Fibroblast of lung (primary cell): ENCODE results near the gene HDAC4. TPM values are rescaled to one million over a fixed set of nuclear protein-coding genes. Genes with fewer than 3 reads are reported as not detected.

Source experiments
- DNase-seq, 2 donors: peaks; one replicate each; pipeline versions ENCODE4 v3.0.0 to v3.0.0-alpha.2; 2010; ENCODE audit warnings: low read depth in 2 of 2
- H2AFZ ChIP-seq: 2 replicates; pipeline ENCODE4 v1.5.1; 2012; ENCODE audit warnings: low read length, control low read depth, inconsistent platforms
- H3K27ac ChIP-seq: 2 replicates; pipeline ENCODE4 v1.5.1; 2011; ENCODE audit warnings: low read length, control low read depth; ENCODE audit not compliant: insufficient read depth
- H3K27me3 ChIP-seq: 2 replicates; pipeline ENCODE4 v1.5.1; 2011; ENCODE audit warnings: mild to moderate bottlenecking, low read length; ENCODE audit not compliant: control insufficient read depth, insufficient read depth
- H3K36me3 ChIP-seq: 2 replicates; pipeline ENCODE4 v1.5.1; 2011; ENCODE audit warnings: low read length; ENCODE audit not compliant: control insufficient read depth, insufficient read depth
- H3K4me1 ChIP-seq: 2 replicates; pipeline ENCODE4 v1.5.1; 2011; ENCODE audit warnings: low read length; ENCODE audit not compliant: control insufficient read depth, insufficient read depth; ENCODE audit errors: extremely low read depth
- H3K4me2 ChIP-seq: 2 replicates; pipeline ENCODE4 v1.5.1; 2011; ENCODE audit warnings: low read length, control low read depth; ENCODE audit not compliant: insufficient read depth; ENCODE audit errors: extremely low read depth
- H3K4me3 ChIP-seq, 4 experiments: fragments of 200-600 bp in 1 of 4; sonication (generic) in 1 of 4; replicated peaks in 1 of 4; 2 replicates each; pipeline ENCODE4 v1.5.1; 2011 to 2016; ENCODE audit warnings: low read length in 4 of 4, low read depth in 3 of 4, mild to moderate bottlenecking in 3 of 4, control low read depth in 2 of 4, inconsistent platforms in 1 of 4, mixed read lengths in 1 of 4; ENCODE audit not compliant: insufficient read depth in 1 of 4; ENCODE audit errors: control extremely low read depth in 1 of 4
- H3K79me2 ChIP-seq: 2 replicates; pipeline ENCODE4 v1.5.1; 2012; ENCODE audit warnings: mild to moderate bottlenecking, low read length, inconsistent platforms; ENCODE audit not compliant: control insufficient read depth, insufficient read depth
- H3K9ac ChIP-seq: 2 replicates; pipeline ENCODE4 v1.5.1; 2011; ENCODE audit warnings: mild to moderate bottlenecking, low read length, control low read depth; ENCODE audit not compliant: insufficient read depth
- H3K9me3 ChIP-seq: 2 replicates; pipeline ENCODE4 v1.5.1; 2012; ENCODE audit warnings: low read depth, low read length; ENCODE audit not compliant: control insufficient read depth, insufficient read depth
- H4K20me1 ChIP-seq: 2 replicates; pipeline ENCODE4 v1.5.1; 2011; ENCODE audit warnings: low read length; ENCODE audit not compliant: control insufficient read depth, insufficient read depth; ENCODE audit errors: extremely low read depth
- EZH2 ChIP-seq: IDR thresholded peaks from 2 replicates; pipeline ENCODE4 v1.5.1; 2012; ENCODE audit warnings: low read length, control low read depth, mild to moderate bottlenecking; ENCODE audit errors: missing control alignments
- polyA plus RNA-seq, 2 donors: library from polyadenylated mRNA; depleted of rRNA in 1 of 2; stranded (reverse) in 1 of 2; unstranded in 1 of 2; fragments of >200 nt; gene quantifications; 2 replicates each; pipeline ENCODE4 v1.2.1, GENCODE V29; 2011 to 2012; ENCODE audit warnings: missing spikeins in 1 of 2
- total RNA-seq: library from RNA; depleted of rRNA; stranded (reverse); fragments of >200 nt; gene quantifications from 2 replicates; pipeline ENCODE4 v1.2.1, GENCODE V29; 2014
- TF ChIP-seq, protein P1 (sequence below), 2 donors: IDR thresholded peaks in 1 of 2; conservative IDR thresholded peaks in 1 of 2; 1 replicate in 1 of 2; 2 replicates in 1 of 2; pipeline ENCODE4 v1.5.1; 2011 to 2012; ENCODE audit warnings: low read length in 2 of 2, control low read depth in 1 of 2, inconsistent platforms in 1 of 2, low read depth in 1 of 2, mild to moderate bottlenecking in 1 of 2

Gene HDAC4
- total and polyA plus RNA-seq, 2 donors (not counting 1 experiment from before 2014, with no cell fraction given), result 7.4 to 19.8 TPM

DNA sequence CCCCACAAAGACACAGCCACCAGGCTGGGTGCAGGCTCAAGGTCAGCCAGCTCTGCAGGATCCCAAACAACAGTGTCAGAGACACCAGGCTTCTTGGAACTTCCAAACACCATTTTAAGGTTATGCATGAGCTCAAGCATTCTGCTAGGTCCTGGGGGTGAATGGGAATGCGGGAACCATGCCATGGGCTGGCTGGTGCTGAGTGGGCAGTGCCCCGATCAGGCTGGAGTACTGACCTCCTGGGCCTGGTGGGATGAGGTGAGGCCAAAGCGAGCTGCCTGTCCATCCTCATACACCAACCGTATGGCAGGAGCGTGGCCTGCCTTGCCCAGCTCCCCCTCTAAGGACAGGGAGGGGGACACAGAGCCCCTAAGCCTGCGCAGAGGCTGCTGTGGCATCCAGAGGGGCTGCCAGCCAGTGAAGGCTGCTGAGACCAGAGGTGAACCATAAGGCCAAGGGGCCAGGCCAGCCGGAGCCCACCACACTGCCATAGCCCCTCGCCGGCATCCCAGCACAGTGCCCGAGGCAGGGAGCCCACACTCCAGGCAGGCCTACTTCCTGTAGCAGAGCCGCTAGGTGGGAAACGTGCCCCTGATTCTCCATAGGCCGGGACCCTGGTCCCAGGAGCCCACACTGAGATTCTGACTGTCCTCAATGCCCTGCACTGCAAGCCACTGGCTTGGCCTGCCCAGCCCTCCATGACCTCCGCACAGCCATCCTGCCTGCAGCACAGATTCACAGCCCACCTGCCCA is 135.0 kb downstream of the HDAC4 start:
- Histone ChIP-seq H3K9me3 (no peaks in the 10 kb centered on the region), H3K4me3 (no peak overlapping the region), H3K27ac (peak overlapping the region; percentile 77), H3K4me1 (peaks cover 29% of the 10 kb centered on the region), H2AFZ (no peak overlapping the region), H3K4me2 (peak overlapping the region; percentile 9), H3K79me2 (peaks cover 11% of the 10 kb centered on the region), H3K9ac (no peak overlapping the region), H3K36me3 (no peaks in the 10 kb centered on the region), H3K27me3 (no peaks in the 10 kb centered on the region), H4K20me1 (no peaks in the 10 kb centered on the region)
- no peak for DNase-seq
- TF ChIP-seq EZH2, result no peak
- TF ChIP-seq, protein P1, sequence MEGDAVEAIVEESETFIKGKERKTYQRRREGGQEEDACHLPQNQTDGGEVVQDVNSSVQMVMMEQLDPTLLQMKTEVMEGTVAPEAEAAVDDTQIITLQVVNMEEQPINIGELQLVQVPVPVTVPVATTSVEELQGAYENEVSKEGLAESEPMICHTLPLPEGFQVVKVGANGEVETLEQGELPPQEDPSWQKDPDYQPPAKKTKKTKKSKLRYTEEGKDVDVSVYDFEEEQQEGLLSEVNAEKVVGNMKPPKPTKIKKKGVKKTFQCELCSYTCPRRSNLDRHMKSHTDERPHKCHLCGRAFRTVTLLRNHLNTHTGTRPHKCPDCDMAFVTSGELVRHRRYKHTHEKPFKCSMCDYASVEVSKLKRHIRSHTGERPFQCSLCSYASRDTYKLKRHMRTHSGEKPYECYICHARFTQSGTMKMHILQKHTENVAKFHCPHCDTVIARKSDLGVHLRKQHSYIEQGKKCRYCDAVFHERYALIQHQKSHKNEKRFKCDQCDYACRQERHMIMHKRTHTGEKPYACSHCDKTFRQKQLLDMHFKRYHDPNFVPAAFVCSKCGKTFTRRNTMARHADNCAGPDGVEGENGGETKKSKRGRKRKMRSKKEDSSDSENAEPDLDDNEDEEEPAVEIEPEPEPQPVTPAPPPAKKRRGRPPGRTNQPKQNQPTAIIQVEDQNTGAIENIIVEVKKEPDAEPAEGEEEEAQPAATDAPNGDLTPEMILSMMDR (conservative IDR thresholded peaks at IDR 0.05 in 1 of 2, IDR thresholded peaks at IDR 0.05 in 1 of 2; ENCODE audit: low read depth in 1 of 2, low read length in 2 of 2), result no peak

DNA sequence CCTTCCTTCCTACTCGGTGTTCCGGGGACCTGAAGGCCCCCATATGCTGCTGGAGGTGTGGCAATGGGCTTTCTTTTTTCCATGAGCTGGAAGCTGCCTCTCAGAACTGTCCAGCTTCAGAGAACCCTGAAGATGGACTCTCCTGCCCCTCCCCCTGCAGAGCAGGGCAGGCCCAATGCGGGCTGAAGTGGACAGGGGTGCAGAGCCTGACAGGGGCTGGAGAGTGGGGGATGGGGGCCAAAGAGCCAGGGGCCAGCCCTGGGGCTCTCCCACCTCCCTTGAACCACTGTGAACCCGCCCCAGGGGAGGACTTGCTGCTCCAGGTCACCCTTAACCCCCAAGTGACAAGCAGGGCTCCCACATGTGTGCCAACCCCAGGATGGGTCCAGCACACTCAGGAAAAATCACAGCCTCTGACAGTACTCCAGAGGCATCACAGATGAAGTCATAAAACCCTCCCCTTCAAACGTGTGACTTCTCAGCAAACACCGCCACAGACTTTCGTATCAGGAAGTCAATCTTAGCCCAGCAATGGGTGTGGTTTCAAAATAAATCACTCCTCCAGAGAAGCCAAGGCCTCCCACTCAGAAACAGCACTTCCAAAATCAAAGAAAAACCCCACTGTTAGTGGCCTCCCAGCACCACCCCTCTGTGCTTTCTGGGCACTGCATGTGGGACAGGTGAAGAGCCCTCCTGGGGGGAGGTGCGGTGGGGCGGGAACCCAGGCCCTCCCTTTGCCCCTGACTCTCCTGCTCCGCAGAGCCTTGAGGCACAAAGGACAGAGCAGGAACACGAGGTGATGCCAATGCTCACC is 135.8 kb downstream of the HDAC4 start:
- H3K36me3 ChIP-seq, result no peaks in the 10 kb centered on the region
- H2AFZ ChIP-seq, result no peak overlapping the region
- H3K79me2 ChIP-seq, result peaks cover 11% of the 10 kb centered on the region
- no peak for TF ChIP-seq EZH2
- TF ChIP-seq, protein P1 (conservative IDR thresholded peaks at IDR 0.05 in 1 of 2, IDR thresholded peaks at IDR 0.05 in 1 of 2; ENCODE audit: low read depth in 1 of 2, low read length in 2 of 2), result no peak
- no peaks in the 10 kb centered on the region for H3K27me3 ChIP-seq
- peak overlapping the region; percentile 66 for H3K4me2 ChIP-seq
- H3K4me1 ChIP-seq, result peaks cover 29% of the 10 kb centered on the region
- no peaks in the 10 kb centered on the region for H4K20me1 ChIP-seq
- H3K4me3 ChIP-seq, result no peak overlapping the region
- no peaks in the 10 kb centered on the region for H3K9me3 ChIP-seq
- peak overlapping the region; percentile 77 for H3K27ac ChIP-seq
- DNase-seq, result peak; percentile 79 to 86
- H3K9ac ChIP-seq, result no peak overlapping the region

DNA sequence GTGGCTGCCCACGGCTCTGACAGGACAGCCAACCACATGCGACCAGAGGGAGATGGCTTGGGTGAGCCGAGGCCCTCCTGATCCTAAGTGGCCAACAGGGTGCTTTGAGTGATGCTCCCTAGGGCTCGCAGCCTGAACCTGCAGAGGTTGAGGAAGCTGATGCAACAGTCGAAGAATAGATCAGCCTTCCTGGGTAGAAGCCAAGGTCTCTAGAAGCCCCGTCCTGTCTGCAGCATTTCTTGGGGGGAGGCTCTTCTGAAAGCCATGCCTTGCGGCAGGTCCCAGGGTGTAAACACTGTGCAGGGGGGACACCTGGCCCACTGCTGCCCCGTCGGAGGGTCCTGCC is 136.4 kb downstream of the HDAC4 start:
- TF ChIP-seq, protein P1 (conservative IDR thresholded peaks at IDR 0.05 in 1 of 2, IDR thresholded peaks at IDR 0.05 in 1 of 2; ENCODE audit: low read depth in 1 of 2, low read length in 2 of 2), result no peak
- TF ChIP-seq EZH2, result no peak
- no peaks in the 10 kb centered on the region for H3K27me3 ChIP-seq
- no peaks in the 10 kb centered on the region for H3K36me3 ChIP-seq
- H3K27ac ChIP-seq, result peak overlapping the region; percentile 77
- H4K20me1 ChIP-seq, result no peaks in the 10 kb centered on the region
- peaks cover 11% of the 10 kb centered on the region for H3K79me2 ChIP-seq
- no peak overlapping the region for H3K4me3 ChIP-seq
- no peak overlapping the region for H2AFZ ChIP-seq
- no peaks in the 10 kb centered on the region for H3K9me3 ChIP-seq
- H3K4me2 ChIP-seq, result peak overlapping the region; percentile 66
- no peak overlapping the region for H3K9ac ChIP-seq
- DNase-seq, result peak; percentile 53 to 77
- peaks cover 29% of the 10 kb centered on the region for H3K4me1 ChIP-seq
